Measurements from ENCODE around the gene PKN3.

DNA sequence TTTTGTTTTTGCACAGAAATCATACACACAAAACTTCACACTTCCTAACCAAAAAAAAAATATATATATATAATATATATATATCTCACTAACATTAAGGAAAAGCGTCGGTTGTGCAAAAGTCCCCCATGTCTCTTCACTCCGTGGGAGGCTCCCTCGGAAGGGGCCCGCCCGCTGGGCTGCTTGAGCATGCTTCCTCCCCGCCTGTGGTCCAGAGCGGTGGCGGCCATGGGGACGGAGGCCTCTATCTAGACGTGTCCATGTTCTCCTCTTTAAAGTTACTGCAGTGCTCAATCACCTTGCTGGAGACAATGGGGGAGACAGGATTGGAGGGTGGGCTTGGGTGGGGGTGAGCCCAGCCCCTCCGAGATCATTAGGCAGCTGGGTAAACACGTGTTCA, 28.8 kb downstream of the PKN3 start:
- TF ChIP-seq, protein P1, sequence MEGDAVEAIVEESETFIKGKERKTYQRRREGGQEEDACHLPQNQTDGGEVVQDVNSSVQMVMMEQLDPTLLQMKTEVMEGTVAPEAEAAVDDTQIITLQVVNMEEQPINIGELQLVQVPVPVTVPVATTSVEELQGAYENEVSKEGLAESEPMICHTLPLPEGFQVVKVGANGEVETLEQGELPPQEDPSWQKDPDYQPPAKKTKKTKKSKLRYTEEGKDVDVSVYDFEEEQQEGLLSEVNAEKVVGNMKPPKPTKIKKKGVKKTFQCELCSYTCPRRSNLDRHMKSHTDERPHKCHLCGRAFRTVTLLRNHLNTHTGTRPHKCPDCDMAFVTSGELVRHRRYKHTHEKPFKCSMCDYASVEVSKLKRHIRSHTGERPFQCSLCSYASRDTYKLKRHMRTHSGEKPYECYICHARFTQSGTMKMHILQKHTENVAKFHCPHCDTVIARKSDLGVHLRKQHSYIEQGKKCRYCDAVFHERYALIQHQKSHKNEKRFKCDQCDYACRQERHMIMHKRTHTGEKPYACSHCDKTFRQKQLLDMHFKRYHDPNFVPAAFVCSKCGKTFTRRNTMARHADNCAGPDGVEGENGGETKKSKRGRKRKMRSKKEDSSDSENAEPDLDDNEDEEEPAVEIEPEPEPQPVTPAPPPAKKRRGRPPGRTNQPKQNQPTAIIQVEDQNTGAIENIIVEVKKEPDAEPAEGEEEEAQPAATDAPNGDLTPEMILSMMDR (IDR thresholded peaks at IDR 0.05), result no peak
- TF ChIP-seq POLR2A (IDR thresholded peaks at IDR 0.05), result no peak

Data from lower leg skin (tissue), 3 donors.